IMR-90 (cell line): ENCODE measurements around the gene TMOD2. TPM values are rescaled to one million over a fixed set of nuclear protein-coding genes. Genes with fewer than 3 reads are reported as not detected.

ENCODE experiments used
- ATAC-seq: fragments of 200-7000 bp; cut with Tn5 transposase; 2 replicates; pipeline ENCODE4 v1.9.1; 2020; ENCODE audit warnings: low read depth, mild to moderate bottlenecking, moderate library complexity
- BruUV-seq: library from RNA; stranded (reverse); fragments of 400-500 nt; replicated peaks from 2 replicates; lab custom pipeline; 2021; lab: Mats Ljungman, UMichigan
- CTCF ChIA-PET: fragments of 300-600 bp; formaldehyde crosslinking; extraction: SDS; loops from one replicate; lab custom pipeline; 2021; ENCODE audit warnings: antibody characterized with exemption; lab: Yijun Ruan, JAX
- POLR2A ChIA-PET: fragments of 300-600 bp; sonication (Branson Sonifier 250); formaldehyde crosslinking; loops from one replicate; lab custom pipeline; 2022; ENCODE audit warnings: antibody characterized with exemption; ENCODE audit not compliant: unreplicated experiment; lab: Charles Lee
- DNase-seq: peaks from one replicate; pipeline ENCODE4 v3.0.0; 2013
- H2AFZ ChIP-seq: replicated peaks from 2 replicates; pipeline ENCODE3; 2013; ENCODE audit warnings: low read length, mild to moderate bottlenecking; ENCODE audit not compliant: poor library complexity
- H2AK5ac ChIP-seq: 2 replicates; pipeline ENCODE4 v1.6.1; 2013; ENCODE audit warnings: low read depth, low read length, inconsistent platforms
- H2AK9ac ChIP-seq: replicated peaks from 2 replicates; pipeline ENCODE3; 2013; ENCODE audit warnings: mild to moderate bottlenecking, low read depth, low read length, moderate library complexity; ENCODE audit not compliant: poor library complexity
- H2BK120ac ChIP-seq: 2 replicates; pipeline ENCODE4 v1.6.1; 2013; ENCODE audit warnings: low read depth, low read length, inconsistent platforms
- H2BK15ac ChIP-seq: 3 replicates; pipeline ENCODE4 v1.6.1; 2013; ENCODE audit warnings: low read depth, low read length, inconsistent platforms
- H2BK20ac ChIP-seq: 2 replicates; pipeline ENCODE4 v1.6.1; 2013; ENCODE audit warnings: low read depth, mild to moderate bottlenecking, inconsistent platforms, low read length, moderate library complexity
- H2BK5ac ChIP-seq: 2 replicates; pipeline ENCODE4 v1.6.1; 2013; ENCODE audit warnings: mild to moderate bottlenecking, low read depth, low read length, inconsistent platforms; ENCODE audit not compliant: poor library complexity, severe bottlenecking
- H3K14ac ChIP-seq: replicated peaks from 2 replicates; pipeline ENCODE4 v1.6.1; 2013; ENCODE audit warnings: low read depth, low read length, inconsistent platforms
- H3K18ac ChIP-seq: 2 replicates; pipeline ENCODE4 v1.6.1; 2013; ENCODE audit warnings: low read depth, low read length, control low read depth
- H3K23ac ChIP-seq: 2 replicates; pipeline ENCODE4 v1.6.1; 2013; ENCODE audit warnings: low read depth, low read length, inconsistent platforms
- H3K27ac ChIP-seq: 2 replicates; pipeline ENCODE4 v1.5.1; 2013; ENCODE audit warnings: mild to moderate bottlenecking, control low read depth, low read length; ENCODE audit not compliant: insufficient read depth
- H3K27me3 ChIP-seq: 2 replicates; pipeline ENCODE4 v1.6.1; 2013; ENCODE audit warnings: low read length; ENCODE audit not compliant: control insufficient read depth, insufficient read depth
- H3K36me3 ChIP-seq: 2 replicates; pipeline ENCODE4 v1.6.1; 2013; ENCODE audit warnings: low read length, mixed read lengths; ENCODE audit not compliant: control insufficient read depth, insufficient read depth
- H3K4ac ChIP-seq: 2 replicates; pipeline ENCODE4 v1.6.1; 2013; ENCODE audit warnings: low read depth, low read length, inconsistent platforms
- H3K4me1 ChIP-seq: 2 replicates; pipeline ENCODE4 v1.6.1; 2013; ENCODE audit warnings: low read length, mixed read lengths; ENCODE audit not compliant: control insufficient read depth, insufficient read depth
- H3K4me2 ChIP-seq: 2 replicates; pipeline ENCODE4 v1.6.1; 2013; ENCODE audit warnings: low read depth, mild to moderate bottlenecking, control low read depth, low read length, moderate library complexity
- H3K4me3 ChIP-seq: 2 replicates; pipeline ENCODE4 v1.5.1; 2013; ENCODE audit warnings: low read depth, mild to moderate bottlenecking, control low read depth, low read length, moderate library complexity; ENCODE audit not compliant: insufficient read depth
- H3K56ac ChIP-seq: 2 replicates; pipeline ENCODE4 v1.6.1; 2013; ENCODE audit warnings: low read length, inconsistent platforms; ENCODE audit not compliant: insufficient read depth; ENCODE audit errors: extremely low read depth
- H3K79me1 ChIP-seq, 2 experiments: 2 replicates each; pipeline ENCODE4 v1.6.1; 2013; ENCODE audit warnings: low read length in 2 of 2, inconsistent platforms in 1 of 2, low read depth in 1 of 2
- H3K9ac ChIP-seq: 2 replicates; pipeline ENCODE4 v1.6.1; 2013; ENCODE audit warnings: low read depth, low read length, control low read depth
- H3K9me1 ChIP-seq: 2 replicates; pipeline ENCODE4 v1.6.1; 2013; ENCODE audit warnings: low read length, inconsistent platforms; ENCODE audit not compliant: insufficient read depth
- H3K9me3 ChIP-seq: 2 replicates; pipeline ENCODE4 v1.6.1; 2013; ENCODE audit warnings: low read length; ENCODE audit not compliant: control insufficient read depth, insufficient read depth
- H4K20me1 ChIP-seq: 2 replicates; pipeline ENCODE4 v1.6.1; 2013; ENCODE audit warnings: low read length, inconsistent platforms; ENCODE audit not compliant: insufficient read depth
- H4K5ac ChIP-seq: 2 replicates; pipeline ENCODE4 v1.6.1; 2013; ENCODE audit warnings: mild to moderate bottlenecking, low read depth, low read length, control low read depth
- H4K8ac ChIP-seq, 2 experiments: 2 replicates each; pipeline ENCODE4 v1.6.1; 2013; ENCODE audit warnings: low read depth in 2 of 2, low read length in 2 of 2, control low read depth in 1 of 2, inconsistent platforms in 1 of 2
- H4K91ac ChIP-seq: 2 replicates; pipeline ENCODE4 v1.6.1; 2013; ENCODE audit warnings: low read depth, low read length, inconsistent platforms; ENCODE audit not compliant: insufficient read depth
- BHLHE40 ChIP-seq: fragments of 150-350 bp; IDR thresholded peaks from 2 replicates; pipeline ENCODE4 v1.6.1; 2016; ENCODE audit warnings: mild to moderate bottlenecking, low read depth, low read length
- CHD1 ChIP-seq: IDR thresholded peaks from 2 replicates; pipeline ENCODE4 v1.6.1; 2012; ENCODE audit warnings: low read depth, low read length, improper control_type of control experiment
- CTCF ChIP-seq: conservative IDR thresholded peaks from 2 replicates; pipeline ENCODE4 v1.5.1; 2012; ENCODE audit warnings: mild to moderate bottlenecking, low read depth, low read length, improper control_type of control experiment
- ELK1 ChIP-seq: fragments of 150-350 bp; IDR thresholded peaks from 2 replicates; pipeline ENCODE4 v1.6.1; 2016; ENCODE audit warnings: low read depth, mild to moderate bottlenecking, low read length, moderate library complexity, borderline replicate concordance
- FOS ChIP-seq: fragments of 150-350 bp; IDR thresholded peaks from 2 replicates; pipeline ENCODE4 v1.6.1; 2016; ENCODE audit warnings: low read depth, low read length
- MAFK ChIP-seq: IDR thresholded peaks from 2 replicates; pipeline ENCODE4 v1.6.1; 2012; ENCODE audit warnings: low read depth, low read length, improper control_type of control experiment
- MXI1 ChIP-seq: IDR thresholded peaks from 2 replicates; pipeline ENCODE4 v1.6.1; 2012; ENCODE audit warnings: low read depth, mild to moderate bottlenecking, low read length, moderate library complexity, borderline replicate concordance
- POLR2A ChIP-seq: IDR thresholded peaks from 2 replicates; pipeline ENCODE4 v1.6.1; 2012; ENCODE audit warnings: mild to moderate bottlenecking, low read depth, low read length
- RAD21 ChIP-seq: IDR thresholded peaks from 2 replicates; pipeline ENCODE4 v1.6.1; 2012; ENCODE audit warnings: low read length, improper control_type of control experiment
- RCOR1 ChIP-seq: IDR thresholded peaks from 2 replicates; pipeline ENCODE4 v1.6.1; 2012; ENCODE audit warnings: mild to moderate bottlenecking, low read length, improper control_type of control experiment; ENCODE audit not compliant: insufficient replicate concordance
- RFX5 ChIP-seq: IDR thresholded peaks from 2 replicates; pipeline ENCODE4 v1.8.0; 2012; ENCODE audit warnings: low read depth, mild to moderate bottlenecking, low read length, moderate library complexity
- USF2 ChIP-seq: fragments of 150-350 bp; IDR thresholded peaks from 2 replicates; pipeline ENCODE4 v1.6.1; 2017; ENCODE audit warnings: mild to moderate bottlenecking, antibody characterized with exemption, low read length, low read depth
- WGBS, 2 experiments: methylation state at CpG; one replicate each; pipeline versions ENCODE4 v1.1.5 to v1.1.7; 2013; ENCODE audit warnings: missing lambda C conversion rate in 2 of 2; ENCODE audit not compliant: insufficient read length in 1 of 2; ENCODE audit errors: extremely low coverage in 2 of 2; 5-methylcytosine and 5-hydroxymethylcytosine counted together
- dilution Hi-C: fragments of 300-500 bp; cut with HindIII; formaldehyde crosslinking; loops from one replicate; pipeline ENCODE4 v1.14.3; 2018; ENCODE audit warnings: low sequenced_read_pairs; ENCODE audit not compliant: unreplicated experiment
- in situ Hi-C: fragments of 300-500 bp; cut with MboI; formaldehyde crosslinking; loops from 3 replicates; pipeline ENCODE4 v1.14.3; 2019; ENCODE audit warnings: low sequenced_read_pairs, inconsistent platforms, mixed read lengths
- intact Hi-C: fragments of 100-400 bp; cut with micrococcal nuclease; formaldehyde crosslinking; loops from 2 replicates; pipeline ENCODE4 v1.10.0; 2022
- polyA plus RNA-seq, 3 experiments: library from polyadenylated mRNA; depleted of rRNA; stranded (reverse); fragments of >200 nt; gene quantifications; 2 replicates each; pipeline ENCODE4 v1.2.3, GENCODE V29; 2012; ENCODE audit warnings: low replicate concordance in 1 of 3
- total RNA-seq: library from RNA; depleted of rRNA; stranded (reverse); fragments of >200 nt; gene quantifications from 2 replicates; pipeline ENCODE4 v1.2.3, GENCODE V29; 2012

TMOD2 gene
- total and polyA plus RNA-seq, 2 of the 4 experiments (the other 2 are of a cell fraction): 2.8 to 5.4 TPM

GRCh38 chr15:51708013-51708412, 43.4 kb upstream of the TMOD2 start:
- Histone ChIP-seq H3K14ac (no peak overlapping the region), H3K79me1 (no peaks in the 10 kb centered on the region), H4K5ac (no peak overlapping the region), H2BK20ac (no peak overlapping the region), H2AK9ac (no peak overlapping the region), H3K4me3 (no peak overlapping the region), H4K91ac (no peak overlapping the region), H3K27ac (no peak overlapping the region), H3K9me1 (no peaks in the 10 kb centered on the region; the same call in 1 of the 2 replicates), H3K4me2 (no peak overlapping the region), H4K8ac (no peak overlapping the region), H3K36me3 (no peaks in the 10 kb centered on the region), H2BK120ac (no peak overlapping the region), H4K20me1 (no peaks in the 10 kb centered on the region), H2BK5ac (no peak overlapping the region), H3K9ac (no peak overlapping the region), H3K4ac (no peak overlapping the region), H2BK15ac (no peak overlapping the region), H3K18ac (no peak overlapping the region), H3K27me3 (peaks cover 2% of the 10 kb centered on the region; the same call in 1 of the 2 replicates), H3K23ac (no peak overlapping the region), H3K4me1 (no peaks in the 10 kb centered on the region), H2AFZ (no peak overlapping the region), H2AK5ac (no peak overlapping the region), H3K56ac (no peak overlapping the region), H3K9me3 (no peaks in the 10 kb centered on the region)
- intact Hi-C loops (no loop called here), dilution Hi-C loops (no loop called here), in situ Hi-C loops (no loop called here)
- ChIA-PET CTCF (interaction anchor here (0.7 kb wide), 1 partner anchor 69 kb away, joined by 3 read pairs; no protein-coding TSS in a partner anchor), POLR2A (no interaction called here)
- 50% methylated on average over 2 of the region's 5 CpGs; no CpG with 5 or more reads in 1 of the 2 experiments for WGBS, 2 experiments
- DNase-seq: no peak
- no TSS peak for BruUV-seq
- no peak for ATAC-seq
- no peak for TF ChIP-seq FOS
- TF ChIP-seq RCOR1: no peak
- TF ChIP-seq ELK1: no peak
- no peak for TF ChIP-seq USF2
- no peak for TF ChIP-seq CHD1
- TF ChIP-seq BHLHE40: no peak
- TF ChIP-seq RAD21: no peak
- TF ChIP-seq MXI1: no peak
- TF ChIP-seq MAFK: no peak
- no peak for TF ChIP-seq RFX5
- TF ChIP-seq CTCF: no peak
- no peak for TF ChIP-seq POLR2A
